Measurements from ENCODE around the gene DUSP12. TPM values are rescaled to one million over a fixed set of nuclear protein-coding genes. Genes with fewer than 3 reads are reported as not detected.

Gene DUSP12
- total and polyA plus RNA-seq, 4 donors = 7.9 to 18.2 (median 12.5) TPM

GRCh38 chr1:161728376-161729226 lies 21.0 kb upstream of the DUSP12 start (continued):
- TF ChIP-seq ZBTB33 (IDR thresholded peaks at IDR 0.05) (no peak), RAD21 (IDR thresholded peaks at IDR 0.05) (no peak), MAX (IDR thresholded peaks at IDR 0.05) (no peak), HNF4G (IDR thresholded peaks at IDR 0.05) (no peak), FOXA2 (IDR thresholded peaks at IDR 0.05) (no peak), EGR1 (IDR thresholded peaks at IDR 0.05; ENCODE audit: low read depth in 2 of 2) (no peak)

GRCh38 chr1:161730050-161730564 lies 19.5 kb upstream of the DUSP12 start:
- H3K9me3 ChIP-seq (ENCODE audit: control insufficient read depth in 4 of 4, low read length in 3 of 4) = no peaks in the 10 kb centered on the region
- H3K4me1 ChIP-seq (ENCODE audit: control insufficient read depth in 4 of 4, insufficient read depth in 4 of 4, low read length in 3 of 4) = peaks cover 2 to 17% (median 9%) of the 10 kb centered on the region in 4 donors
- DNase-seq (ENCODE audit: low spot score) = no peak
- 86% methylated on average over 6 of the region's 6 CpGs for WGBS
- H3K4me3 ChIP-seq (ENCODE audit: low read depth in 1 of 3, low read length in 3 of 3) = no peak overlapping the region
- no peaks in the 10 kb centered on the region for H3K36me3 ChIP-seq (ENCODE audit: control insufficient read depth in 4 of 4, insufficient read depth in 3 of 4, low read depth in 1 of 4, low read length in 3 of 4)
- TF ChIP-seq RXRA (IDR thresholded peaks at IDR 0.05) = no peak
- TF ChIP-seq FOXA1 (IDR thresholded peaks at IDR 0.05) = no peak
- no peak for TF ChIP-seq NR2F2 (IDR thresholded peaks at IDR 0.05)
- TF ChIP-seq YY1 (IDR thresholded peaks at IDR 0.05) = no peak
- no peak overlapping the region for H3K9ac ChIP-seq (ENCODE audit: low read depth in 1 of 2, low read length in 2 of 2)
- no peak overlapping the region for H3K27ac ChIP-seq (ENCODE audit: low read depth in 1 of 2, low read length in 2 of 2)
- H3K27me3 ChIP-seq (ENCODE audit: control insufficient read depth in 4 of 4, insufficient read depth in 4 of 4, low read length in 3 of 4) = no peaks in the 10 kb centered on the region

GRCh38 chr1:161731241-161731640 lies 18.3 kb upstream of the DUSP12 start:
- DNase-seq (ENCODE audit: low spot score) = no peak
- Histone ChIP-seq H3K27me3 (ENCODE audit: control insufficient read depth in 4 of 4, insufficient read depth in 4 of 4, low read length in 3 of 4) (no peaks in the 10 kb centered on the region), H3K9me3 (ENCODE audit: control insufficient read depth in 4 of 4, low read length in 3 of 4) (no peaks in the 10 kb centered on the region), H3K36me3 (ENCODE audit: control insufficient read depth in 4 of 4, insufficient read depth in 3 of 4, low read depth in 1 of 4, low read length in 3 of 4) (no peaks in the 10 kb centered on the region), H3K9ac (ENCODE audit: low read depth in 1 of 2, low read length in 2 of 2) (no peak overlapping the region), H3K4me3 (ENCODE audit: low read depth in 1 of 3, low read length in 3 of 3) (no peak overlapping the region), H3K27ac (ENCODE audit: low read depth in 1 of 2, low read length in 2 of 2) (no peak overlapping the region), H3K4me1 (ENCODE audit: control insufficient read depth in 4 of 4, insufficient read depth in 4 of 4, low read length in 3 of 4) (peaks cover 0 to 10% (median 4%) of the 10 kb centered on the region in 4 donors)
- 84% methylated on average over 6 of the region's 6 CpGs for WGBS
- TF ChIP-seq FOXA2 (IDR thresholded peaks at IDR 0.05) (no peak), NR2F2 (IDR thresholded peaks at IDR 0.05) (no peak), TAF1 (conservative IDR thresholded peaks at IDR 0.05) (no peak), GABPA (IDR thresholded peaks at IDR 0.05 in 1 of 2, conservative IDR thresholded peaks at IDR 0.05 in 1 of 2) (no peak), HNF4G (IDR thresholded peaks at IDR 0.05) (no peak), FOXA1 (IDR thresholded peaks at IDR 0.05) (no peak), CTCF (IDR thresholded peaks at IDR 0.05; ENCODE audit: low read depth, low read length, missing input control) (no peak), SP1 (IDR thresholded peaks at IDR 0.05) (no peak), REST (IDR thresholded peaks at IDR 0.05) (no peak), ZBTB33 (IDR thresholded peaks at IDR 0.05) (no peak), RAD21 (IDR thresholded peaks at IDR 0.05) (no peak), RXRA (IDR thresholded peaks at IDR 0.05) (no peak), HNF4A (conservative IDR thresholded peaks at IDR 0.05) (no peak), JUND (IDR thresholded peaks at IDR 0.05) (no peak), ATF3 (IDR thresholded peaks at IDR 0.05) (no peak), EGR1 (IDR thresholded peaks at IDR 0.05; ENCODE audit: low read depth in 2 of 2) (no peak), MAX (IDR thresholded peaks at IDR 0.05) (no peak), YY1 (IDR thresholded peaks at IDR 0.05) (no peak)
